IMR-90 (cell line): ENCODE data around the gene ATIC. TPM values are rescaled to one million over a fixed set of nuclear protein-coding genes. Genes with fewer than 3 reads are reported as not detected.

ENCODE experiments used
- ATAC-seq: fragments of 200-7000 bp; cut with Tn5 transposase; 2 replicates; pipeline ENCODE4 v1.9.1; 2020; ENCODE audit warnings: low read depth, mild to moderate bottlenecking, moderate library complexity
- BruUV-seq: library from RNA; stranded (reverse); fragments of 400-500 nt; replicated peaks from 2 replicates; lab custom pipeline; 2021; lab: Mats Ljungman, UMichigan
- CTCF ChIA-PET: fragments of 300-600 bp; formaldehyde crosslinking; extraction: SDS; loops from one replicate; lab custom pipeline; 2021; ENCODE audit warnings: antibody characterized with exemption; lab: Yijun Ruan, JAX
- POLR2A ChIA-PET: fragments of 300-600 bp; sonication (Branson Sonifier 250); formaldehyde crosslinking; loops from one replicate; lab custom pipeline; 2022; ENCODE audit warnings: antibody characterized with exemption; ENCODE audit not compliant: unreplicated experiment; lab: Charles Lee
- DNase-seq: peaks from one replicate; pipeline ENCODE4 v3.0.0; 2013
- H2AFZ ChIP-seq: replicated peaks from 2 replicates; pipeline ENCODE3; 2013; ENCODE audit warnings: low read length, mild to moderate bottlenecking; ENCODE audit not compliant: poor library complexity
- H2AK5ac ChIP-seq: 2 replicates; pipeline ENCODE4 v1.6.1; 2013; ENCODE audit warnings: low read depth, low read length, inconsistent platforms
- H2AK9ac ChIP-seq: replicated peaks from 2 replicates; pipeline ENCODE3; 2013; ENCODE audit warnings: mild to moderate bottlenecking, low read depth, low read length, moderate library complexity; ENCODE audit not compliant: poor library complexity
- H2BK120ac ChIP-seq: 2 replicates; pipeline ENCODE4 v1.6.1; 2013; ENCODE audit warnings: low read depth, low read length, inconsistent platforms
- H2BK15ac ChIP-seq: 3 replicates; pipeline ENCODE4 v1.6.1; 2013; ENCODE audit warnings: low read depth, low read length, inconsistent platforms
- H2BK20ac ChIP-seq: 2 replicates; pipeline ENCODE4 v1.6.1; 2013; ENCODE audit warnings: low read depth, mild to moderate bottlenecking, inconsistent platforms, low read length, moderate library complexity
- H2BK5ac ChIP-seq: 2 replicates; pipeline ENCODE4 v1.6.1; 2013; ENCODE audit warnings: mild to moderate bottlenecking, low read depth, low read length, inconsistent platforms; ENCODE audit not compliant: poor library complexity, severe bottlenecking
- H3K14ac ChIP-seq: replicated peaks from 2 replicates; pipeline ENCODE4 v1.6.1; 2013; ENCODE audit warnings: low read depth, low read length, inconsistent platforms
- H3K18ac ChIP-seq: 2 replicates; pipeline ENCODE4 v1.6.1; 2013; ENCODE audit warnings: low read depth, low read length, control low read depth
- H3K23ac ChIP-seq: 2 replicates; pipeline ENCODE4 v1.6.1; 2013; ENCODE audit warnings: low read depth, low read length, inconsistent platforms
- H3K27ac ChIP-seq: 2 replicates; pipeline ENCODE4 v1.5.1; 2013; ENCODE audit warnings: mild to moderate bottlenecking, control low read depth, low read length; ENCODE audit not compliant: insufficient read depth
- H3K27me3 ChIP-seq: 2 replicates; pipeline ENCODE4 v1.6.1; 2013; ENCODE audit warnings: low read length; ENCODE audit not compliant: control insufficient read depth, insufficient read depth
- H3K36me3 ChIP-seq: 2 replicates; pipeline ENCODE4 v1.6.1; 2013; ENCODE audit warnings: low read length, mixed read lengths; ENCODE audit not compliant: control insufficient read depth, insufficient read depth
- H3K4ac ChIP-seq: 2 replicates; pipeline ENCODE4 v1.6.1; 2013; ENCODE audit warnings: low read depth, low read length, inconsistent platforms
- H3K4me1 ChIP-seq: 2 replicates; pipeline ENCODE4 v1.6.1; 2013; ENCODE audit warnings: low read length, mixed read lengths; ENCODE audit not compliant: control insufficient read depth, insufficient read depth
- H3K4me2 ChIP-seq: 2 replicates; pipeline ENCODE4 v1.6.1; 2013; ENCODE audit warnings: low read depth, mild to moderate bottlenecking, control low read depth, low read length, moderate library complexity
- H3K4me3 ChIP-seq: 2 replicates; pipeline ENCODE4 v1.5.1; 2013; ENCODE audit warnings: low read depth, mild to moderate bottlenecking, control low read depth, low read length, moderate library complexity; ENCODE audit not compliant: insufficient read depth
- H3K56ac ChIP-seq: 2 replicates; pipeline ENCODE4 v1.6.1; 2013; ENCODE audit warnings: low read length, inconsistent platforms; ENCODE audit not compliant: insufficient read depth; ENCODE audit errors: extremely low read depth
- H3K79me1 ChIP-seq, 2 experiments: 2 replicates each; pipeline ENCODE4 v1.6.1; 2013; ENCODE audit warnings: low read length in 2 of 2, inconsistent platforms in 1 of 2, low read depth in 1 of 2
- H3K9ac ChIP-seq: 2 replicates; pipeline ENCODE4 v1.6.1; 2013; ENCODE audit warnings: low read depth, low read length, control low read depth
- H3K9me1 ChIP-seq: 2 replicates; pipeline ENCODE4 v1.6.1; 2013; ENCODE audit warnings: low read length, inconsistent platforms; ENCODE audit not compliant: insufficient read depth
- H3K9me3 ChIP-seq: 2 replicates; pipeline ENCODE4 v1.6.1; 2013; ENCODE audit warnings: low read length; ENCODE audit not compliant: control insufficient read depth, insufficient read depth
- H4K20me1 ChIP-seq: 2 replicates; pipeline ENCODE4 v1.6.1; 2013; ENCODE audit warnings: low read length, inconsistent platforms; ENCODE audit not compliant: insufficient read depth
- H4K5ac ChIP-seq: 2 replicates; pipeline ENCODE4 v1.6.1; 2013; ENCODE audit warnings: mild to moderate bottlenecking, low read depth, low read length, control low read depth
- H4K8ac ChIP-seq, 2 experiments: 2 replicates each; pipeline ENCODE4 v1.6.1; 2013; ENCODE audit warnings: low read depth in 2 of 2, low read length in 2 of 2, control low read depth in 1 of 2, inconsistent platforms in 1 of 2
- H4K91ac ChIP-seq: 2 replicates; pipeline ENCODE4 v1.6.1; 2013; ENCODE audit warnings: low read depth, low read length, inconsistent platforms; ENCODE audit not compliant: insufficient read depth
- BHLHE40 ChIP-seq: fragments of 150-350 bp; IDR thresholded peaks from 2 replicates; pipeline ENCODE4 v1.6.1; 2016; ENCODE audit warnings: mild to moderate bottlenecking, low read depth, low read length
- CEBPB ChIP-seq: IDR thresholded peaks from 2 replicates; pipeline ENCODE4 v1.6.1; 2012; ENCODE audit warnings: low read depth, low read length, improper control_type of control experiment
- CHD1 ChIP-seq: IDR thresholded peaks from 2 replicates; pipeline ENCODE4 v1.6.1; 2012; ENCODE audit warnings: low read depth, low read length, improper control_type of control experiment
- FOS ChIP-seq: fragments of 150-350 bp; IDR thresholded peaks from 2 replicates; pipeline ENCODE4 v1.6.1; 2016; ENCODE audit warnings: low read depth, low read length
- MAFK ChIP-seq: IDR thresholded peaks from 2 replicates; pipeline ENCODE4 v1.6.1; 2012; ENCODE audit warnings: low read depth, low read length, improper control_type of control experiment
- MAZ ChIP-seq: IDR thresholded peaks from 2 replicates; pipeline ENCODE4 v1.6.1; 2012; ENCODE audit warnings: low read depth, mild to moderate bottlenecking, low read length, improper control_type of control experiment, moderate library complexity, borderline replicate concordance
- MXI1 ChIP-seq: IDR thresholded peaks from 2 replicates; pipeline ENCODE4 v1.6.1; 2012; ENCODE audit warnings: low read depth, mild to moderate bottlenecking, low read length, moderate library complexity, borderline replicate concordance
- NFE2L2 ChIP-seq: fragments of 150-350 bp; IDR thresholded peaks from 2 replicates; pipeline ENCODE4 v1.6.1; 2016; ENCODE audit warnings: low read depth, mild to moderate bottlenecking, low read length
- POLR2A ChIP-seq: IDR thresholded peaks from 2 replicates; pipeline ENCODE4 v1.6.1; 2012; ENCODE audit warnings: mild to moderate bottlenecking, low read depth, low read length
- RAD21 ChIP-seq: IDR thresholded peaks from 2 replicates; pipeline ENCODE4 v1.6.1; 2012; ENCODE audit warnings: low read length, improper control_type of control experiment
- RCOR1 ChIP-seq: IDR thresholded peaks from 2 replicates; pipeline ENCODE4 v1.6.1; 2012; ENCODE audit warnings: mild to moderate bottlenecking, low read length, improper control_type of control experiment; ENCODE audit not compliant: insufficient replicate concordance
- RFX5 ChIP-seq: IDR thresholded peaks from 2 replicates; pipeline ENCODE4 v1.8.0; 2012; ENCODE audit warnings: low read depth, mild to moderate bottlenecking, low read length, moderate library complexity
- SMC3 ChIP-seq: fragments of 150-350 bp; IDR thresholded peaks from 2 replicates; pipeline ENCODE4 v1.6.1; 2016; ENCODE audit warnings: low read depth, mild to moderate bottlenecking, antibody characterized with exemption, low read length, moderate library complexity
- WGBS, 2 experiments: methylation state at CpG; one replicate each; pipeline versions ENCODE4 v1.1.5 to v1.1.7; 2013; ENCODE audit warnings: missing lambda C conversion rate in 2 of 2; ENCODE audit not compliant: insufficient read length in 1 of 2; ENCODE audit errors: extremely low coverage in 2 of 2; 5-methylcytosine and 5-hydroxymethylcytosine counted together
- dilution Hi-C: fragments of 300-500 bp; cut with HindIII; formaldehyde crosslinking; loops from one replicate; pipeline ENCODE4 v1.14.3; 2018; ENCODE audit warnings: low sequenced_read_pairs; ENCODE audit not compliant: unreplicated experiment
- in situ Hi-C: fragments of 300-500 bp; cut with MboI; formaldehyde crosslinking; loops from 3 replicates; pipeline ENCODE4 v1.14.3; 2019; ENCODE audit warnings: low sequenced_read_pairs, inconsistent platforms, mixed read lengths
- intact Hi-C: fragments of 100-400 bp; cut with micrococcal nuclease; formaldehyde crosslinking; loops from 2 replicates; pipeline ENCODE4 v1.10.0; 2022
- polyA plus RNA-seq, 3 experiments: library from polyadenylated mRNA; depleted of rRNA; stranded (reverse); fragments of >200 nt; gene quantifications; 2 replicates each; pipeline ENCODE4 v1.2.3, GENCODE V29; 2012; ENCODE audit warnings: low replicate concordance in 1 of 3
- total RNA-seq: library from RNA; depleted of rRNA; stranded (reverse); fragments of >200 nt; gene quantifications from 2 replicates; pipeline ENCODE4 v1.2.3, GENCODE V29; 2012
- TF ChIP-seq, protein P1 (sequence below): conservative IDR thresholded peaks from 2 replicates; pipeline ENCODE4 v1.5.1; 2012; ENCODE audit warnings: mild to moderate bottlenecking, low read depth, low read length, improper control_type of control experiment
- TF ChIP-seq, protein P2 (sequence below): fragments of 150-350 bp; IDR thresholded peaks from 2 replicates; pipeline ENCODE4 v1.6.1; 2017; ENCODE audit warnings: mild to moderate bottlenecking, antibody characterized with exemption, low read length, low read depth
- TF ChIP-seq, protein P3 (sequence below): fragments of 150-350 bp; IDR thresholded peaks from 2 replicates; pipeline ENCODE4 v1.6.1; 2016; ENCODE audit warnings: low read depth, mild to moderate bottlenecking, low read length, moderate library complexity, borderline replicate concordance

Gene ATIC
- total and polyA plus RNA-seq, 2 of the 4 experiments (the other 2 are of a cell fraction), result 30.5 to 101 TPM

DNA sequence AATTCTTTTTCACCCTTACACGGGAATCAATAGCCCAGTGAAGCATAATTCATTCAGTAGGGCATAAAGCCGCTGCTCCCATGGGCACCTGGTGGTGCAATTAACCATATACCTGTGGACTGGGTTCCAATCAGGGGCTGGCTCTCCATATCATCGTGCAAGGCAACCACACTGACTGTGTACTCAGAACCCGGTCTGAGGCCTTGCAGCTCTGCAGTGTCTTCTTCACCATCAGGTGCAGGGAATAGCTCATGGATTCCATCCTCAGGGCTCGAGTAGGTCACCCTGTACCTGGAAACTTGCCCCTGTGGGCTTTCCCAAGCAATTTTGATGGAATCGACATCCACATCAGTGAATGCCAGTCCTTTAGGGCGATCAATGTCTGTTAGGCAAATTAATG, 68.8 kb downstream of the ATIC start:
- intact Hi-C loops (no loop called here), dilution Hi-C loops (no loop called here), in situ Hi-C loops (no loop called here)
- peaks cover 25 to 38% of the 10 kb centered on the region in 2 experiments; a peak in 3 of 4 replicates for H3K79me1 ChIP-seq
- no peak overlapping the region; a peak in 1 of 4 replicates for H4K8ac ChIP-seq
- H2AFZ ChIP-seq, result no peak overlapping the region
- no peak overlapping the region for H2AK5ac ChIP-seq
- no peak overlapping the region for H4K91ac ChIP-seq
- TF ChIP-seq, protein P1, sequence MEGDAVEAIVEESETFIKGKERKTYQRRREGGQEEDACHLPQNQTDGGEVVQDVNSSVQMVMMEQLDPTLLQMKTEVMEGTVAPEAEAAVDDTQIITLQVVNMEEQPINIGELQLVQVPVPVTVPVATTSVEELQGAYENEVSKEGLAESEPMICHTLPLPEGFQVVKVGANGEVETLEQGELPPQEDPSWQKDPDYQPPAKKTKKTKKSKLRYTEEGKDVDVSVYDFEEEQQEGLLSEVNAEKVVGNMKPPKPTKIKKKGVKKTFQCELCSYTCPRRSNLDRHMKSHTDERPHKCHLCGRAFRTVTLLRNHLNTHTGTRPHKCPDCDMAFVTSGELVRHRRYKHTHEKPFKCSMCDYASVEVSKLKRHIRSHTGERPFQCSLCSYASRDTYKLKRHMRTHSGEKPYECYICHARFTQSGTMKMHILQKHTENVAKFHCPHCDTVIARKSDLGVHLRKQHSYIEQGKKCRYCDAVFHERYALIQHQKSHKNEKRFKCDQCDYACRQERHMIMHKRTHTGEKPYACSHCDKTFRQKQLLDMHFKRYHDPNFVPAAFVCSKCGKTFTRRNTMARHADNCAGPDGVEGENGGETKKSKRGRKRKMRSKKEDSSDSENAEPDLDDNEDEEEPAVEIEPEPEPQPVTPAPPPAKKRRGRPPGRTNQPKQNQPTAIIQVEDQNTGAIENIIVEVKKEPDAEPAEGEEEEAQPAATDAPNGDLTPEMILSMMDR, result no peak
- no peak for TF ChIP-seq FOS
- TF ChIP-seq, protein P2, sequence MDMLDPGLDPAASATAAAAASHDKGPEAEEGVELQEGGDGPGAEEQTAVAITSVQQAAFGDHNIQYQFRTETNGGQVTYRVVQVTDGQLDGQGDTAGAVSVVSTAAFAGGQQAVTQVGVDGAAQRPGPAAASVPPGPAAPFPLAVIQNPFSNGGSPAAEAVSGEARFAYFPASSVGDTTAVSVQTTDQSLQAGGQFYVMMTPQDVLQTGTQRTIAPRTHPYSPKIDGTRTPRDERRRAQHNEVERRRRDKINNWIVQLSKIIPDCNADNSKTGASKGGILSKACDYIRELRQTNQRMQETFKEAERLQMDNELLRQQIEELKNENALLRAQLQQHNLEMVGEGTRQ, result no peak
- no peak for TF ChIP-seq CHD1
- no peak for TF ChIP-seq NFE2L2
- TF ChIP-seq POLR2A, result no peak
- TF ChIP-seq RAD21, result no peak
- TF ChIP-seq, protein P3, sequence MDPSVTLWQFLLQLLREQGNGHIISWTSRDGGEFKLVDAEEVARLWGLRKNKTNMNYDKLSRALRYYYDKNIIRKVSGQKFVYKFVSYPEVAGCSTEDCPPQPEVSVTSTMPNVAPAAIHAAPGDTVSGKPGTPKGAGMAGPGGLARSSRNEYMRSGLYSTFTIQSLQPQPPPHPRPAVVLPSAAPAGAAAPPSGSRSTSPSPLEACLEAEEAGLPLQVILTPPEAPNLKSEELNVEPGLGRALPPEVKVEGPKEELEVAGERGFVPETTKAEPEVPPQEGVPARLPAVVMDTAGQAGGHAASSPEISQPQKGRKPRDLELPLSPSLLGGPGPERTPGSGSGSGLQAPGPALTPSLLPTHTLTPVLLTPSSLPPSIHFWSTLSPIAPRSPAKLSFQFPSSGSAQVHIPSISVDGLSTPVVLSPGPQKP, result no peak
- no peak for TF ChIP-seq BHLHE40
- TF ChIP-seq CEBPB, result no peak
- TF ChIP-seq MAFK, result no peak
- TF ChIP-seq RCOR1, result no peak
- no peak for TF ChIP-seq SMC3
- no peak for TF ChIP-seq RFX5
- TF ChIP-seq MXI1, result no peak
- no peak for TF ChIP-seq MAZ
- no peak overlapping the region for H2BK15ac ChIP-seq
- H3K9me3 ChIP-seq, result no peaks in the 10 kb centered on the region
- H3K27me3 ChIP-seq, result no peaks in the 10 kb centered on the region
- no peak overlapping the region for H2AK9ac ChIP-seq
- H3K9ac ChIP-seq, result no peak overlapping the region
- DNase-seq (no peak), ATAC-seq (no peak)
- H2BK5ac ChIP-seq, result no peak overlapping the region
- H2BK120ac ChIP-seq, result no peak overlapping the region
- no peak overlapping the region for H3K27ac ChIP-seq
- ChIA-PET CTCF (no interaction called here), POLR2A (no interaction called here)
- no peak overlapping the region for H3K18ac ChIP-seq
- H3K56ac ChIP-seq, result no peak overlapping the region
- peaks cover 74% of the 10 kb centered on the region for H3K36me3 ChIP-seq
- no peak overlapping the region for H3K4ac ChIP-seq
- 0 out of 2 replicates have a peak, but pooled peaks cover 3% of the 10 kb centered on the region for H3K9me1 ChIP-seq
- no peak overlapping the region for H3K4me2 ChIP-seq
- no peak overlapping the region for H4K5ac ChIP-seq
- no peak overlapping the region for H2BK20ac ChIP-seq
- H3K4me1 ChIP-seq, result peaks cover 2% of the 10 kb centered on the region
- no TSS peak for BruUV-seq
- H3K23ac ChIP-seq, result no peak overlapping the region
- H3K14ac ChIP-seq, result no peak overlapping the region
- WGBS, 2 experiments, result 100% methylated on average over 1 of the region's 7 CpGs; no CpG with 5 or more reads in 1 of the 2 experiments
- peaks cover 23% of the 10 kb centered on the region; the same call in 1 of the 2 replicates for H4K20me1 ChIP-seq
- H3K4me3 ChIP-seq, result no peak overlapping the region
